HG03064 (cell line): ENCODE measurements around the gene CAMTA1.

Experiments used
- ATAC-seq: cut with Tn5 transposase; IDR thresholded peaks from one replicate; pipeline ENCODE4 v1.9.1; 2021; ENCODE audit warnings: low read depth; ENCODE audit not compliant: unreplicated experiment

Gene CAMTA1

GRCh38 chr1:7643530-7643929 lies 858.3 kb downstream of the CAMTA1 start:
- ATAC-seq, result no peak

DNA sequence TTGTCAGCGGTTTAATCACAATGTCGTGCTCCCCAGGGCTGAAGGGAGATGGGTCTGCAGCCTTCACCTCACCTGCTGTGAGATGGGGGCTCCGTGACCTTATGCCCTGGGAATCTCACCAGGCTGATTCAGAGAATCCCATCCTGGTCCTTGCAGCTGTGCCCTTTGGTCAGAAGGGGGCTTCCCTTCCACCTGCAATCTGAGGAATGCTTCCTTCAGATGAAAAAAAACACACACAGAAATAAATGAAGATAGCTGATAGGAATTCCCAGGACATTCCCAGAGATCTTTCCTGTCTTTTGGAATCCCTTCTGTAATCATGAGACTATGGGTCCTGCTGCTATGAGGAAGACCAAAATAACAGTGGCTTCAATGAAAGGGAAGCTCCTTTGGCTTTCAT lies 858.8 kb downstream of the CAMTA1 start:
- no peak for ATAC-seq

DNA sequence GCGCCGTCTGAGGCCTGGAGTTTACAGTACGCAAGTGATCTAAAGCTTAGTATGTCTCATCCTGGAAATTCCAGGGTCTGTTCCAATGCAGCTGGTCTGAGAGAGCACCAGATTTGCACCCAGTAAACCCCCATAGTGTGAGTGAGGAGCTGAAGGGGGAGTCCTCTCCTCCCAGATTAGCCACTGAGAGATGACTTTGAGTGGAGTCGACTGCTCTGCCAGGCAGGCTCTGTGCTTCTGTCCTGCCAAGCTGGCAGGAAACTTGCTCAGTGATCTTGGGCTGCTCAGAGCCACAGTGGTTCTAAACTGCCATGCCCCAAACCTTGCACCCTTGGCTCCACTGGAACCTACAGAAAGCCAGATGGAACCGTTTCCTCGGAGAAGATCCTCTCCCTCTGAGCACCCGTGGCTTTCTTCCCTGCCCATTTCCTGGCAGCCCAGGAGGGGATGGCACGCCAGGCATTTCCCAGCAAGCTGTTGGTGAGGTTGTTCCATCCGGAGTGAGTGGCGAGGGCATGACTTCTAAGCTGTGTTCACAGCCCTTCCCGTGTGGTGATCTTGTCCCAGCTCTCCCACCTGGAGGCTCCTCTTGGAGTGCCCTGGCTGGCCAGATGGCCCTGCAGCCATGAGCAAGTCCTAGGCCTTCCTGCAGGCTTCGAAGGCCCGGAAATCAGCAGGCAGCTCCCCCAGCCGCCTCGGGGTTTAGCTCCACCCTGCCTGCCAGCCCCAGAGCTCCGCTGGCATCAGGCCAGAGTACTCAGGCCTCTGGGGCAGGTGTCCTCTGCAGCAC lies 859.9 kb downstream of the CAMTA1 start:
- ATAC-seq, result no peak

DNA sequence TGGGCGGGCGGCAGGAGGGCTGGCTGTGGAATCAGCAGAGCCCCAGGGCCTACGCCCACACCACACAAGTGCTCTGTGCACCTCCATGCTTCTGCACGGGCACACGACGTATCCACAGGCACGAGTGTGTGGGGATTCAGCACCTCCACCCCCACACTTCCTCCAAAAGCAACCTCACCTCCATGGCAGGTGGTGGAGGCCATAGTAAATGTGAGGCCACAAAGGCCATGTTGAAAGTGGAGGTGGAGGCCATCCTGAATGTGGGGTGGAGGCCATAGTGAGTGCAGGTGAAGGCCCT lies 860.4 kb downstream of the CAMTA1 start:
- ATAC-seq, result no peak

DNA sequence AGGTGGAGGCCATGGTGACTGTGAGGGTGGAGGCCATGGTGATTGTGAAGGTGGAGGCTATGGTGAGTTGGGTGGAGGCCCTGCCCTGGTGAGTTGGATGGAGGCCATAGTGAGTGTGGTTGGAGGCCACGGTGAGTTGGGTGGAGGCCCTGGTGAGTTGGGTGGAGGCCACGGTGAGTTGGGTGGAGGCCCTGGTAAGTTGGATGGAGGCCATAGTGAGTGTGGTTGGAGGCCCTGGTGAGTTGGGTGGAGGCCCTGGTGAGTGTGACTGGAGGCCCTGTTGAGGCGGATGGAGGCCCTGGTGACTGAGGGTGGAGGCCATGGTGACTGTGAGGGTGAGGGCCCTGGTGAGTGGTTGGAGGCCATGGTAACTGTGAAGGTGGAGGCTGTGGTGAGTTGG lies 860.9 kb downstream of the CAMTA1 start:
- no peak for ATAC-seq

- ATAC-seq, result no peak
Observed at GRCh38 chr1:7646981-7647901, 862.0 kb downstream of the CAMTA1 start.

DNA sequence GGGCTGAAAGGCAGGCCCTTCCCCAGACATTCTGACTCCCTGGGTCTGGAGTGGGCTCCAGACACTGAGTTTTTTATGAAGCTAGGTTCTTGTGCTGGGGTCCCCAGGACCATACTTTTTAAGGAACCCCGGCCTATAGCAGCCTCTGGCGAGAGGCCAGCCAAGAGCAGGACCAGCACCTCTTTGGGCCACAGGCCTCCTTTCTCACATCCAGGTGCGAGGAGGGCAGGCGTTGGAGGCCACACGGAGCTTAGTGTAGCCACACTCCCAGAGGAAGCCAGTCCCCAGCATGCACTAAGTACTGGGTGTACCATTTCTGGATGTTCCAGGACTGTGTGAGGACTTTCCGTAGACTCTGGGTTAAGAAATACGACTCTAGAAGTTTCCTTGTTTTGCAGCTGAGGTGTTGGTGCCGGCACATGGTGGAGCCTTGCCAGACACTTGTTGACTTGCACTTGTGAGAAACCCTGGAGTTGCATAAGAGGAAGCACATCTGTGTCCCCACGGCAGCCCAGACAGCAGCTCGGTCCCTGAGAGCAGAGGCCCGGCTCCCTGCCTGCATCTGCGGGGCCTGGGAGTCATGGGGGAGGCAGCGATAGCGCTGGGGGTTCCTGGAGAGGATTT lies 863.6 kb downstream of the CAMTA1 start:
- ATAC-seq, result no peak

DNA sequence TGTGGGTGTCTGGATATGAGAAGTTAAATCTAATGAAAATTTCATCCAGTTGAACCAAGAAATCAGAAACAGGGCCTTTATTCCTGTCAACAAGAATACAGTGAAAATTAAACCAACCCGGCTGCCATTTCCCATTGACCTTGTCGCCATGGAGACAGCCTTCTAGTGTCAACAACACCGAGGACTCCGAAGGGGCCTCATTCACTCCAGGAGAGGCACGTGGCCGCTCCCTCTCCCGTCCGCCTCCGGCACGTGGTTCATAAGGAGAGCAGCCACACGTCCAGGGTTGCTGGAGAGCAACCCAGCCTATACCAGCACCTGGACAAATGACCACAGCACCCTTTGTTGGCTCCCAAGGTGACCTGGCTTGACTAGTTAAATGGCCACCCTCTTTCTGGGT lies 865.5 kb downstream of the CAMTA1 start:
- ATAC-seq, result no peak

GRCh38 chr1:7651203-7651602 lies 865.9 kb downstream of the CAMTA1 start:
- no peak for ATAC-seq

GRCh38 chr1:7652061-7652460 lies 866.8 kb downstream of the CAMTA1 start:
- ATAC-seq, result no peak

DNA sequence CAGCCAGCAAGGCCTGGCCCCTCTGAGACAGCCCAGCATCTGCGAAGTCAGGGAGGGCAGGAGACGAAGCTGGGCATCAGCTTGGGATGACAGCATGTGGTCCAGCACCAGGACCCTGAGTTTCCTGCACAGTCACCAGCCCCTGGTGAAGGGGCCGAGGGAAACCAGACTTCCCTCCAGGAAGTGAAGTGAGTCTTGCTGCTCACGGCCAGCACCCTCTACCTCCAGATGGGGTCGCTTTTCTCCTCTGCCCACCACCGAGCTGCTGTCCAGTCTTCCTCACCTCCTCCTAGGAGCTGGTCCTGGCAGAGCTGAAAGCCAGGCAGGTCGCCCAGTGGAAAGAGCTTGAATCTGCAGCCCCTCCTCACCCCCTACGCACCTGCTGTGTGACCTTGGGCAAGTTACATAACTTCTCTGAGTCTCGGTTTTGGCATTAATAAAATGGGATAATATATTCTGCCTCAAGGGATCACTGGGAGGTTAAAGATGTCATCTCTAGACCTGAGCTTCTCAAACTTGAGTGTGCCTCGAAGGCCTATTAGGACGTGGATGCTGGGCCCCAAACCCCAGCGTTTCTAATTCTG lies 867.4 kb downstream of the CAMTA1 start:
- no peak for ATAC-seq

DNA sequence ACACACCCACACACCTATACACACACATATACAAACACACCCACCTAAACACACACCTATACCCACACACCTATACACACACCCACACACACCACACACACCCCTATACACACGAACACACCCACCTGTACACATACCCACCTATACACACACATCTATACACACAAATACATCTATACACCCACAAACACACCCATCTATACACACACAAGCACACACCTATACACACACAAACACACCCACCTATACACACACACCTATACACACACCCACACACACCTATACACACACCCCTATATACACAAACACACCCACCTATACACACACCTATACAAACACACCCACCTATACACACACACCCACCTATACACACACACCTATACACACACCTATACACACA lies 869.5 kb downstream of the CAMTA1 start:
- ATAC-seq, result no peak

DNA sequence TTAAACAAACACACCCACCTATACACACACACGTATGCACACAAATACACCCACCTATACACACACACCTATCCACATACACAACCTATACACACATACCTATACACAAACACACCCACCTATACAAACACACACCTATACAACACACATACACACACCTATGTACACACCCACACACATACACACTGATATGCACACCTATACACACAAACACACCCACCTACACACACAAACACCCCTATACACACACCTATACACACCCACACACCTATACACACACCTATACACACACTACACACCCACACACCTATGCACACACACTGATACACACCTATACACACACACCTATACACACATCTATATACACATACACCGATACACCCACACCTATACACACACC lies 870.1 kb downstream of the CAMTA1 start:
- ATAC-seq, result no peak

DNA sequence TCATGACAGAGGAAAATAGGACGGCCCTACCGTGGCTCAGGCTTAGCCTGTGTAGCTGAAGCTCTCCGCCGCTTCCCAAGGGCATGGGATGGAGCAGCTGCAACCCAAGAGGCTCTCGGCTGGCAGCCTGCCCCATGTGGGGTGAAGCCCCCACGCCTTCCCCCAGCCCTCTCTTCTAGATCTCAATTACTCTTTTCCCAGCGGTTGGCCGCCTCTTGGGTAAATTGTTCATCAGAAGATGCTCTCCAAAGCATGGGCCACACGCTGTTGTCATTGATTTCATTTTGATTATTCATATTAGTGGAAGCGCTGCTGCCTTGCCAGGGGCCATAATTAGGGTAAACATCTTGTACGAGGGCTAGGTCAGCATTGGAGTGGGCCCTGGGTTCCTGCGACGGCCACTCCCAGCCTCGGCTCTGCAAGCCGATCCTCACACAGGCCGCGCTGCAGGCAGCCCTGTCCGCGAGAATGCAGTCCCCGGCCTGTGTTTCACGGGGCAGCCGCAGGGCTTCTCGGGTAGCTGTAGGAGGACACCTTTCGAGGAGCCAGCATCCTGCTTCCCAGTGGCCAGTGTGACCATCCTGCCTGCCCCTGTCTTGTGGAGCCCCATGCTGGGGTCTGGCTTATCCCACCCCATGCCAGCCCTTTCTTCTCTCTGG lies 871.4 kb downstream of the CAMTA1 start:
- ATAC-seq, result no peak

- no peak for ATAC-seq
Observed at GRCh38 chr1:7657287-7658016, 872.2 kb downstream of the CAMTA1 start.

DNA sequence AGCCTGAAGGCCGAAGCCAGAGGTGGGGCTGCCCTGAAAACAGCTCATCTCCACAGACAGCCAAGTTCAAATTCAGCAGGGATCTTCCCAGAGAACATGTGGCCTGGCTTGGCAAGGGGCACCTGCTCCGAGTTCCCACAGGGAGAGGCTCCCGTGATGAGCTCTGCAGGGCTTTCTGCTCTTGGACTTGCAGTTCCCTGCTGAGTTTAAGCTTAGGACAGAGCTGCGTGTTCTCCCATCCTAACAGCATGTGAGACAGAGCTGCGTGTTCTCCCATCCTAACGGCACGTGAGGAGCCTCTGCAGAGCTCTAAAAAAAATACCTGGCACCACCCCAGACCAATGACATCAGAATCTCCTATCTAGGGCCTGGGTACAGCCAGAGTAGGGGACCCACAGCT lies 872.8 kb downstream of the CAMTA1 start:
- no peak for ATAC-seq

DNA sequence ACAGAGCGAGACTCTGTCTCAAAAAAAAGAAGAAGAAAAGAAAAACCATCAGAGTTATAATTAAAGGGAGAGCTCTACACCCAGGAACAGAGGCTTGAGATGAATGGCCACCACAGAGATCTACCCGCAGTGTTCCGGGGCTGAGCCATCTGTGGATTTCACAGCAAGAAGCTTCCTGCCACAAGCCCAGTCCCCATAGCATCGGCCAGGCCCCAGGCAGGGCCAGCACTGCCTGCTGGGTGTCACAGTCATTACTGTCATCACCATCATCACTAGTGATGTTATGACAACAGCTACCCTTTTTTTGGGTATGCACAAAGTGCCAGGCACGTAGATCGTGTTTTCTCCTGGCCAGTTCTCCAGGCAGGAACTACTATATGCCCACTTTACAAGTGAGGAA lies 874.3 kb downstream of the CAMTA1 start:
- ATAC-seq, result no peak

GRCh38 chr1:7663451-7664146 lies 878.3 kb downstream of the CAMTA1 start:
- ATAC-seq, result no peak

GRCh38 chr1:7664147-7664892 lies 879.1 kb downstream of the CAMTA1 start:
- no peak for ATAC-seq
